ENCODE measurements around the gene DENND1C.

GRCh38 chr19:6494438-6495036 is 12.9 kb upstream of the DENND1C start:
- TF ChIP-seq CTCF (IDR thresholded peaks at IDR 0.05; ENCODE audit: low read depth, low read length, poor library complexity, severe bottlenecking), result no peak
- no peak for TF ChIP-seq EZH2phosphoT487 (IDR thresholded peaks at IDR 0.05; ENCODE audit: borderline replicate concordance, low read length)

Measured in DOHH2 (cell line).